Trophoblast cell (in vitro differentiated cells and primary cell): ENCODE data around the gene PITX3.
A peak's percentile ranks its signal among the peaks of the same experiment; 100 is the strongest.

ENCODE experiments used
- DNase-seq, 2 donors: peaks; one replicate each; pipeline ENCODE4 v3.0.0-alpha.2; 2016
- H2AFZ ChIP-seq: 2 replicates; pipeline ENCODE4 v1.6.1; 2013; ENCODE audit warnings: low read length, moderate library complexity, mild to moderate bottlenecking; ENCODE audit not compliant: insufficient read depth, poor library complexity
- H2AK5ac ChIP-seq: 2 replicates; pipeline ENCODE4 v1.6.1; 2013; ENCODE audit warnings: mild to moderate bottlenecking, low read length
- H2BK120ac ChIP-seq: 2 replicates; pipeline ENCODE4 v1.6.1; 2013; ENCODE audit warnings: low read length, mild to moderate bottlenecking, moderate library complexity; ENCODE audit not compliant: insufficient read depth, poor library complexity
- H2BK12ac ChIP-seq: 2 replicates; pipeline ENCODE4 v1.6.1; 2013; ENCODE audit warnings: mild to moderate bottlenecking, low read length, moderate library complexity
- H2BK5ac ChIP-seq: 2 replicates; pipeline ENCODE4 v1.6.1; 2013; ENCODE audit warnings: low read length, low read depth, moderate library complexity, mild to moderate bottlenecking; ENCODE audit not compliant: poor library complexity
- H3K14ac ChIP-seq: 2 replicates; pipeline ENCODE4 v1.6.1; 2013; ENCODE audit warnings: mild to moderate bottlenecking, low read length
- H3K18ac ChIP-seq: 2 replicates; pipeline ENCODE4 v1.6.1; 2013; ENCODE audit warnings: mild to moderate bottlenecking, low read length
- H3K23ac ChIP-seq: 2 replicates; pipeline ENCODE4 v1.6.1; 2013; ENCODE audit warnings: low read length
- H3K27ac ChIP-seq: 2 replicates; pipeline ENCODE4 v1.5.1; 2013; ENCODE audit warnings: low read depth, mild to moderate bottlenecking, inconsistent platforms, low read length, moderate library complexity
- H3K27me3 ChIP-seq: 2 replicates; pipeline ENCODE4 v1.6.1; 2013; ENCODE audit warnings: inconsistent platforms, mild to moderate bottlenecking, low read length, moderate library complexity; ENCODE audit not compliant: insufficient read depth
- H3K36me3 ChIP-seq, 2 experiments: 1 replicate in 1 of 2; 2 replicates in 1 of 2; pipeline ENCODE4 v1.6.1; 2013; ENCODE audit warnings: low read length in 2 of 2, mild to moderate bottlenecking in 2 of 2, moderate library complexity in 1 of 2; ENCODE audit not compliant: insufficient read depth in 2 of 2, control insufficient read depth in 1 of 2
- H3K4ac ChIP-seq: 2 replicates; pipeline ENCODE4 v1.6.1; 2013; ENCODE audit warnings: low read depth, mild to moderate bottlenecking, low read length, moderate library complexity
- H3K4me1 ChIP-seq, 2 experiments: 1 replicate in 1 of 2; 2 replicates in 1 of 2; pipeline ENCODE4 v1.6.1; 2013; ENCODE audit warnings: low read length in 2 of 2, mild to moderate bottlenecking in 2 of 2, moderate library complexity in 1 of 2; ENCODE audit not compliant: insufficient read depth in 2 of 2, control insufficient read depth in 1 of 2
- H3K4me2 ChIP-seq: 2 replicates; pipeline ENCODE4 v1.6.1; 2013; ENCODE audit warnings: inconsistent platforms, mild to moderate bottlenecking, low read length, moderate library complexity
- H3K4me3 ChIP-seq: 2 replicates; pipeline ENCODE4 v1.5.1; 2013; ENCODE audit warnings: mild to moderate bottlenecking, low read depth, low read length, inconsistent platforms
- H3K79me1 ChIP-seq: one replicate; pipeline ENCODE4 v1.6.1; 2013; ENCODE audit warnings: low read length
- H3K79me2 ChIP-seq: 2 replicates; pipeline ENCODE4 v1.6.1; 2013; ENCODE audit warnings: low read length, mild to moderate bottlenecking; ENCODE audit not compliant: control insufficient read depth, insufficient read depth, poor library complexity
- H3K9ac ChIP-seq: 2 replicates; pipeline ENCODE4 v1.6.1; 2013; ENCODE audit warnings: mild to moderate bottlenecking, low read length
- H3K9me3 ChIP-seq: 2 replicates; pipeline ENCODE4 v1.6.1; 2013; ENCODE audit warnings: low read depth, mild to moderate bottlenecking, control low read depth, inconsistent platforms, low read length; ENCODE audit not compliant: insufficient read depth
- H4K12ac ChIP-seq: 2 replicates; pipeline ENCODE4 v1.6.1; 2013; ENCODE audit warnings: low read depth, mild to moderate bottlenecking, low read length, moderate library complexity
- H4K8ac ChIP-seq: 2 replicates; pipeline ENCODE4 v1.6.1; 2013; ENCODE audit warnings: low read depth, mild to moderate bottlenecking, low read length, moderate library complexity
- H4K91ac ChIP-seq: one replicate; pipeline ENCODE4 v1.6.1; 2013; ENCODE audit warnings: low read depth, mild to moderate bottlenecking, low read length, moderate library complexity
- WGBS: extraction: QIAGEN DNeasy Blood & Tissue Kit; methylation state at CpG from one replicate; pipeline ENCODE4 v1.1.7; 2013; ENCODE audit warnings: missing lambda C conversion rate; ENCODE audit not compliant: insufficient read length, insufficient coverage; ENCODE audit errors: extremely low coverage; 5-methylcytosine and 5-hydroxymethylcytosine counted together

The PITX3 gene

GRCh38 chr10:102230861-102231356, 10.4 kb downstream of the PITX3 start:
- Histone ChIP-seq H3K36me3 (no peaks in the 10 kb centered on the region), H3K27me3 (peaks cover 46% of the 10 kb centered on the region), H2BK12ac (no peak overlapping the region), H2AK5ac (no peak overlapping the region), H3K4me3 (peak overlapping the region; percentile 42), H2BK120ac (no peak overlapping the region), H3K4me1 (peaks cover 18 to 23% of the 10 kb centered on the region in 2 experiments), H3K14ac (no peak overlapping the region), H2BK5ac (no peak overlapping the region), H3K9me3 (peaks cover 5% of the 10 kb centered on the region), H4K12ac (no peak overlapping the region), H3K23ac (no peak overlapping the region), H4K91ac (no peak overlapping the region), H3K18ac (no peak overlapping the region), H3K79me2 (no peaks in the 10 kb centered on the region), H2AFZ (no peak overlapping the region), H3K79me1 (no peaks in the 10 kb centered on the region), H3K9ac (no peak overlapping the region), H3K4ac (no peak overlapping the region), H3K27ac (no peak overlapping the region), H4K8ac (no peak overlapping the region), H3K4me2 (peak overlapping the region; percentile 72)
- peak; percentile 10 to 38 for DNase-seq
- no CpG with 5 or more reads among the region's 52 CpGs for WGBS

- Histone ChIP-seq H2BK5ac (no peak overlapping the region), H4K8ac (no peak overlapping the region), H3K79me2 (no peaks in the 10 kb centered on the region), H3K14ac (no peak overlapping the region), H4K91ac (no peak overlapping the region), H3K9ac (no peak overlapping the region), H4K12ac (no peak overlapping the region), H3K27me3 (peaks cover 46% of the 10 kb centered on the region), H3K4ac (no peak overlapping the region), H3K23ac (no peak overlapping the region), H3K4me2 (peak overlapping the region; percentile 72), H3K4me1 (peaks cover 20 to 26% of the 10 kb centered on the region in 2 experiments), H2AK5ac (no peak overlapping the region), H3K4me3 (peak overlapping the region; percentile 42), H2BK12ac (no peak overlapping the region), H3K9me3 (peaks cover 5% of the 10 kb centered on the region), H2AFZ (no peak overlapping the region), H3K36me3 (no peaks in the 10 kb centered on the region), H2BK120ac (no peak overlapping the region), H3K18ac (no peak overlapping the region), H3K27ac (no peak overlapping the region), H3K79me1 (no peaks in the 10 kb centered on the region)
- peak; percentile 18 to 46 for DNase-seq
- no CpG with 5 or more reads among the region's 50 CpGs for WGBS
Measured at GRCh38 chr10:102230264-102230860, 10.9 kb downstream of the PITX3 start.

- no peak overlapping the region for H2AK5ac ChIP-seq
- no peak overlapping the region for H2BK5ac ChIP-seq
- no peak overlapping the region for H3K18ac ChIP-seq
- H3K27ac ChIP-seq: no peak overlapping the region
- H2BK12ac ChIP-seq: no peak overlapping the region
- H3K4me3 ChIP-seq: no peak overlapping the region
- no peak overlapping the region for H3K9ac ChIP-seq
- peak overlapping the region; percentile 72 for H3K4me2 ChIP-seq
- no peak overlapping the region for H2BK120ac ChIP-seq
- H3K23ac ChIP-seq: no peak overlapping the region
- no peak overlapping the region for H3K4ac ChIP-seq
- peaks cover 20 to 28% of the 10 kb centered on the region in 2 experiments for H3K4me1 ChIP-seq
- no peaks in the 10 kb centered on the region for H3K36me3 ChIP-seq
- no peaks in the 10 kb centered on the region for H3K79me1 ChIP-seq
- H4K8ac ChIP-seq: no peak overlapping the region
- no peaks in the 10 kb centered on the region for H3K79me2 ChIP-seq
- no peak overlapping the region for H2AFZ ChIP-seq
- DNase-seq: peak; percentile 75 to 91
- no peak overlapping the region for H3K14ac ChIP-seq
- peaks cover 46% of the 10 kb centered on the region for H3K27me3 ChIP-seq
- peaks cover 5% of the 10 kb centered on the region for H3K9me3 ChIP-seq
- H4K12ac ChIP-seq: no peak overlapping the region
- WGBS: no CpG with 5 or more reads among the region's 24 CpGs
- H4K91ac ChIP-seq: no peak overlapping the region
Measured at GRCh38 chr10:102229810-102230263, 11.5 kb downstream of the PITX3 start.

GRCh38 chr10:102227050-102227449, 14.3 kb downstream of the PITX3 start:
- Histone ChIP-seq H3K14ac (no peak overlapping the region), H3K79me1 (no peaks in the 10 kb centered on the region), H3K4me1 (peaks cover 20 to 28% of the 10 kb centered on the region in 2 experiments), H2BK5ac (no peak overlapping the region), H4K12ac (no peak overlapping the region), H3K18ac (no peak overlapping the region), H4K8ac (no peak overlapping the region), H3K23ac (no peak overlapping the region), H2BK12ac (no peak overlapping the region), H3K27ac (no peak overlapping the region), H3K27me3 (peaks cover 38% of the 10 kb centered on the region), H2BK120ac (no peak overlapping the region), H3K4me2 (no peak overlapping the region), H3K79me2 (no peaks in the 10 kb centered on the region), H2AFZ (no peak overlapping the region), H3K36me3 (no peaks in the 10 kb centered on the region), H4K91ac (no peak overlapping the region), H3K4me3 (no peak overlapping the region), H3K4ac (no peak overlapping the region), H2AK5ac (no peak overlapping the region), H3K9me3 (peaks cover 5% of the 10 kb centered on the region), H3K9ac (no peak overlapping the region)
- DNase-seq: peak; percentile 78 to 80
- WGBS: no CpG with 5 or more reads among the region's 8 CpGs
